Measurements from ENCODE around the gene SCLY.

Gene SCLY

GRCh38 chr2:238122287-238123217 lies 61.8 kb downstream of the SCLY start:
- no peak for DNase-seq (ENCODE audit: low read depth, low spot score)
- H3K4me3 ChIP-seq (ENCODE audit: low read depth, low read length) = no peak overlapping the region
- TF ChIP-seq CTCF (IDR thresholded peaks at IDR 0.05; ENCODE audit: insufficient read depth, low read length, missing control alignments) = no peak
- ChIA-PET POLR2A (no interaction called here), CTCF (no interaction called here)

- POLR2A ChIA-PET = no interaction called here
- CTCF ChIA-PET = no interaction called here
Measured at GRCh38 chr2:238123218-238123971, 62.6 kb downstream of the SCLY start.

GRCh38 chr2:238123991-238124470 lies 63.2 kb downstream of the SCLY start:
- DNase-seq (ENCODE audit: low read depth, low spot score) = no peak
- CTCF ChIA-PET = no interaction called here
- no peak for TF ChIP-seq CTCF (IDR thresholded peaks at IDR 0.05; ENCODE audit: insufficient read depth, low read length, missing control alignments)
- H3K4me3 ChIP-seq (ENCODE audit: low read depth, low read length) = no peak overlapping the region
- POLR2A ChIA-PET = no interaction called here

More at GRCh38 chr2:238123218-238123971, 62.6 kb downstream of the SCLY start:
- no peak for DNase-seq (ENCODE audit: low read depth, low spot score)
- TF ChIP-seq CTCF (IDR thresholded peaks at IDR 0.05; ENCODE audit: insufficient read depth, low read length, missing control alignments) = no peak
- H3K4me3 ChIP-seq (ENCODE audit: low read depth, low read length) = no peak overlapping the region

GRCh38 chr2:238124488-238125126 lies 63.8 kb downstream of the SCLY start:
- no peak overlapping the region for H3K4me3 ChIP-seq (ENCODE audit: low read depth, low read length)
- ChIA-PET POLR2A (no interaction called here), CTCF (no interaction called here)
- no peak for DNase-seq (ENCODE audit: low read depth, low spot score)
- TF ChIP-seq CTCF (IDR thresholded peaks at IDR 0.05; ENCODE audit: insufficient read depth, low read length, missing control alignments) = no peak

- no peak for DNase-seq (ENCODE audit: low read depth, low spot score)
- ChIA-PET CTCF (no interaction called here), POLR2A (no interaction called here)
- H3K4me3 ChIP-seq (ENCODE audit: low read depth, low read length) = no peak overlapping the region
- TF ChIP-seq CTCF (IDR thresholded peaks at IDR 0.05; ENCODE audit: insufficient read depth, low read length, missing control alignments) = no peak
Measured at GRCh38 chr2:238125127-238125885, 64.5 kb downstream of the SCLY start.
